Measurements from ENCODE around the gene ZNF521.

Gene ZNF521

GRCh38 chr18:25223899-25224886, 127.8 kb downstream of the ZNF521 start:
- DNase-seq, result no peak

DNA sequence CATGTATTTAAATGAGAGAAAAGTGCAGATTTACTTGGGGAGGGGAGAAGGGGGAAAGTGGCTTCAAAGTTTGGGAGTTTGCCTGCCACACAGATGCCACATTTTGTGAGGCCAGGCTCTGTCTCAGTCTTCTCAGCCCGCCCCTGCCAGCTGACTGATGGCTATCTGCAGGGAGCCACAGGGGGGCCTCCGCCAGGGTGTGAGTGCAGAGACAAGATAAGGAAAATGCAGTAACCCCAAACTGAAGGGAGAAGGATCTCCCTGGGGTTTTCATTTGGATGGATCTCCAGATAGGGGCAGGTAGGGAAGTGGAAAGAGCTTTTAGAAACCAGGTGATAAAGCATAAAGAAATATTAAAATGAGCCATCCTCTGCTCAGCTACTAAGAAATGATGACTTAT, 128.8 kb downstream of the ZNF521 start:
- DNase-seq, result no peak

DNA sequence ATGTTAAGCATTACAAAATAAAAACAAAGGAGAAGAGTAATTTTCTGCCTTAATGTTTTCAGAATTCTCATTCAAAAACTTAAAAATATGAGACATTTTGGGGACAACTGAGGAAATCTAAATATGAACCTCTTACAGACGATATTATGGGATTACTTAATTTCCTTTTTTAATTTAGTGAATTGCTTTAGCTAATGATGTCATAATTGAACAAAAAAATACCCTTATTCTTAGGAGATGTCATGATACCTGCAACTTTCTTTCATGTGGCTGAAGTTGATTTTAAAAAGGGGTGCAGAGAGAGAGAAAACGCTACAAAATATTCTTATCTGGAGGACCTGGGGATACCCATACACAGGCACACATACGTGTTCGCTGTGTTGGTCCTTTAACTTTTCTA, 129.3 kb downstream of the ZNF521 start:
- no peak for DNase-seq

GRCh38 chr18:25210622-25211021, 141.3 kb downstream of the ZNF521 start:
- no peak for DNase-seq

DNA sequence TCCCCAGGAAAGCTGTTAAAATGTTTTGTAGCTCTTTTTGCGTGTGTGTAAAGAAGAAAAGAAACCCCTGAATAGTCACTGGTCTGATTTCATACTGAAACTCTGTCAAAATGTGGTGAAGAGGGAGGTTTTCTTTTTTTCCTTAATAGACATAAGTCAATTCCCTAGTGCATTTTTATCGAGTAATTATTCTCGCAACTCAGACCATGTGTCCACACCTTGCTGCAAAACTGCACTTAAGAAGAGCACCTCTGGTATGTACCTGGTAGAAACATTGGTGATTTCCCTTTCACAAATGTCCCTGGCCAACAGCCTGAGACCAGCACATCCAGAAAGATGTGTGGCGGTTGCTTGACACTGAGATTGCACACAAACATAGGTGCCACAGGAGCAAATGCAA, 159.9 kb downstream of the ZNF521 start:
- DNase-seq, result no peak

GRCh38 chr18:25190472-25190871, 161.5 kb downstream of the ZNF521 start:
- DNase-seq, result no peak

DNA sequence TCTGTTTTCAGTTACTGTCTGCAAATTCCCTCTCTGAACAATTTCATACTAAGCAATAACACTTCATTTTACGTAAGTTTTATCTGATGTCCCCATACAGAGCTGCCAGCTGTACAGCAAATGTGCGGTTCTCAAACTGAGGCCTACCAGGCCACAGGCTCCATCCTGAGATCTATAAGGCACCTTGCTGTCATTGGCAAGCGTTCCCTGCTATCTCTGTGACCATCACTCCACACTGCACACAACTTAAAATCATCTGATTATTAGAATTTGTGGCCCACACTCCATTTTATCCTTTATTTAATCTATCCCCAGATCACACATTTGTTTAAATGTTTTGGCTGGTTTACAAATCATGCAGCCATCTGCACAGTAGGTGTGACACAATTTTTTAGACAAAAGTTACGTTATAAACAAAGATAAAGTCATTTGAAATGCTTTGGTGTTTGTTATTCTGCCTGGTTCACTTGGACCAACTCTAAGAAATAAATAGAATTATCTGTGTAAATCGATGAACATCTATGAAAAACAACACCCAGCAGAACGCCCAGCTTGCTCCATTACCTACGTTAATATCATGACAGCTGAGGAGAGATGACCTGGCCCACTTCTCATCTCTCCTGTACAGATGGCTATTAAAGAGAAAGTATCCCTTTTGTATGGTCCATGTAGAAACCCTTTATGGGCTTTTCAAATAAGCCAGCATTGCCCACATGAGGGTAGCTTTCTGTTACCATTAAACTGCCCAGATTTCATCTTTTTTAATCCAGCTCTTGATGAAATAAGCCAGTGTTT, 162.4 kb downstream of the ZNF521 start:
- no peak for DNase-seq

DNA sequence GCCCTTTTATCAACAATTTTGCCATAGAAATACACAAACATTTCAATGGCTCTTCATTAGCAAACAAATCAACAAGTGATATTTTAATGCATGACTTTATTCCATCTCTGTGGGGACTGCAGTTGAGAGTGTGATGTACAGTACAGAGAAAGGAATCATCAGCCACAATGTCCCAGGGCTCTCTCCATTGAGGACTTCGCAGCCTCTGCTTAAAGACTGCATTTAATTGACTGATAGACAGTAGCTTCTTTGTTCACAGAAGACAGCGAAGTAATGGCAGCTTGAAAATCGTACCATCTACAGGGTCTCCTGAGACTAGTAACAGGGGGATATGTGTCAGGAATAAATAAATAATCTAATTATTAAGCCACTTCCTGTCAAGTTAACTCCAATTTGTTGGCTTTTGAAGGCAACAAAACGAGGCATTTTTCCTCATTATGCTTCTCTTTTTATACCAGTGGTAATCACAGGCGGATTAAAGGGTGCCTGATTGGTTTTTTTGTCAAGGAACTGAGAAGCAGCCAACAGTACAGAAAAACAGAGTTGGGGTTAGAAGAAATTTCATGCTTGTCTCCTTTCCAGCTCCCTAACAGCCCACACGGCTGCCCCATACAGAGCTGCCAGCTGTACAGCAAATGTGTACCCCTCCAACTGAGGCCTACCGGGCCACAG, 164.3 kb downstream of the ZNF521 start:
- no peak for DNase-seq

GRCh38 chr18:25186871-25187270, 165.1 kb downstream of the ZNF521 start:
- no peak for DNase-seq

DNA sequence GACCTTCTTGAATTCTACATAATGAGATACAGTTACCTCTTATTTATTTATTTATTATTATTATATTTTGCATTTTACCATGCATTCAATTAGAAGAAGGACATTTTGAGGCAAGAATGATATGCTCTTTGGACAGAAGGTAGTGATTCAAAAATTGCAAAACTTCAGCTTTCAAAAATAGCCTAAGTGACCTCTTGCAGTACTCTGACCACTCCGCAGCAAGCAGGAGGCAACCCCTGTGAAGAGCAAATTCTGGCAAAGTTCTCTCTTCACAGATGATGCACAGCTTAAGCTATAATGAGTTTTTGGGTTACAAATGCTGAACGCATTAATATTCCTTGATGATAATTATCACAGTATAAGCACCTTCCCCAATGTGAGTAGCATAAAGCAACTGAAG, 170.0 kb downstream of the ZNF521 start:
- DNase-seq, result no peak

DNA sequence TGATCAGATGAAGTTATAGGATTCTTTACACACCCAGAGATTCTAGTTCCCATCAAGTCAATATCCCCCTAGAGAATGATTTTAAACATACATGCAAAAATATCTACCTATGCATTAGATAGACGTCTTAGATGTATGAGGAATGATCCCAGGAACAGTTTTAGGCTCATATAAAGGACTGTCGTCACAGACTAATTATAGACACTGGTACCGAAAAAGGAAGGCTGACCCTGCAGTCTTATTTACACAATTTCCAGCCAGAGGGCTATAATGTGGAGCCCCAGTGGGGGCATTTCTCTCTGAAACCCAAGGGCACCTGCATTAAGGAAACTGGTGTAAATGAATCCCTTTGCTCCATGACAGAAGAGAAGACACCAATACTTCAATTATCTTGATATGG, 170.4 kb downstream of the ZNF521 start:
- no peak for DNase-seq

GRCh38 chr18:25180973-25181548, 170.9 kb downstream of the ZNF521 start:
- DNase-seq, result no peak

DNA sequence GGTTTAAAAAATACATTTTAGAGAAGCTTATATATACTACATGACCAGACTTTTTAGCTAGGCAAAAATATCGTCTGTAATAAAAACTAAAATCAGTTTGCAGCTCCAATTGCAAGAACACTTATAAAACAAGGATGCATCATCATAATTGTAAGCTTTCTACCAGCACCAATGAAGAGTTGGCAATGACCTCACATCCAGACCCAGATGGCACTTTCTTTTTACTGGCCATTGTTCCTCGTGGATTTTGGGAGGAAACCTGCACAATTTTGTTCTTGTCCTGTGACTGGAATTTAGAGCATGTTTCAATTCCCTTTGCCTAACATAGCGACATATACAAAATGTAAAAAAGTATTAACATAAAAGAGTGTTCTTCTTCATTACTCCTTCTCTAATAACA, 174.3 kb downstream of the ZNF521 start:
- no peak for DNase-seq

GRCh38 chr18:25176518-25177042, 175.4 kb downstream of the ZNF521 start:
- no peak for DNase-seq

DNA sequence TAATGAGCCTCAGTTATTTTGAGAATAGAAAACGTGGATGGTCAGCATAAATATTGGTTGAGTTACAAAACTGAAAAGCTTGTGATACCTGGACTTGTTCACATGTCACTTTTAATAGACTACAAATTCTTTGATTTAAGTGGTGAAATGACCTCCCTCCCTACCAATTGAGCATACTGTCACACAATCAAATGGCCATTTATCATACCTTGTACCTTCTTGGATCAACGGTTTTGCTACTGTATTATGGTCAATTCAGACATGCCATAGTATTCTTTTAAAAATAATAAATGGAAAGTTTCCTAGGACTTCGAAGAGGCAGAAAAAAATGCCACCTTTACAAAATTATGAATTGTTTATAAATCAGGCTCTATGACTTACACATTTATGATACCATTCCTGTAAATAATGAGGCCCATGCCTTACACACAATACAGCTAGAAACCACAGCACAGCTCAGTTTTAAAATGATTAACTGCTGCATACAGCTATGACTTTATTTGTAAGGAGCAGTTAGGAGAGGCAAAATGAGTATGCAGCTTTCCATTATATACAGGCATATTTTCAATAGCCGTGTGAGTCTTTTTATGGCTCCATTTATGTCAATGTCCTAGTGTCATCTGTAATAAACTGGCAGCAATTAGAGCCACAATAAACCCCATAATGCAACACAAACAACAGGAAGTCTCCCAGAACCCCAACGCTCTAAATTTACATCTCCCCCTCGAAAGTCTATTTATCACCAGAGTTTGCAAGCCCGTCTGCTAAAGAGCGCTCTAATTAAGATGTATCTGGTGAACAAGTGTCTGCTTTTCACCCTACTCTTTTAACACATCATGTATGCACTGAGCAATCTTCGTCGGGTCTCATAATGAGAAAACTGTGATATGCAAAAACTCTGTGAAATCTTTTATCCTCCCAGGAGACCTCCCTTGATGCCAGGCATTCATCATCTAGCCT, 176.1 kb downstream of the ZNF521 start:
- no peak for DNase-seq

- DNase-seq, result no peak
Measured at GRCh38 chr18:25174324-25174723, 177.6 kb downstream of the ZNF521 start.

- no peak for DNase-seq
Measured at GRCh38 chr18:25171334-25171733, 180.6 kb downstream of the ZNF521 start.

DNA sequence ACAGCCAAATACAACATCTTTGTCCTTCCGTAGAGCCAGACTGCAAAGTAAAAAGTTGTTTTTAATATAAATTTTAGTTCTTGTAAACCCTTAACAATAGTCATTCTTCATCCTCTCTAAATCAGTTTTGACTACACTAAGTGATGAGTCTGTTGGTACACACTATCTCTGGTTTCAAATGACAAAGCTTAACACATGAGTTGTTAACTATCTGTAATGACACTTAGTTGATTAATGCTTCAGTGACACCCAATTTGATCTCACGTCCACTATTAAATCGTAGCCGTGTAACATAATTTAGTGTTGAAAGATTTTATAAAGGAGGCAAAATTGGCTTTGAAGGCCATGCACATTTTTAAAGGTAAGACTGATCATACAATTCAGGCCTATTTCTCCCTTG, 181.6 kb downstream of the ZNF521 start:
- DNase-seq, result no peak

DNA sequence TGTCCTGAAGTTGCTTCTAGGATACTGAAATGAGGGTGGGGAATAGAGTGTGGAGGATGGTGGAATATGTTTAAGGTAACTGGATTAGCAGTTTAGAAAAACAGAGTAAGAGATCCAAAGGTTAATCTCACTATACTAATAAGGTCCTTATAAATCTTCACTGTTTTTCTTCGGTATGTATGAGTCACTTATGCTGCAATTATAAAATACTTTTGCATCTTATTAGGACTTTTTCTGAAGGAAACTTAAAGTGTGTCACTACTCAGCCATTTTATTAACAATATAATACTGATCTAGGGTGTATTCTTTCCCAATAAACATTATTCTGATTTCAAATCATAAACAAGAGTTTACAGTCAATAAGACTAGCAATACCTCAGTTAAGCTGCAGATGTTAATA, 182.3 kb downstream of the ZNF521 start:
- no peak for DNase-seq

DNA sequence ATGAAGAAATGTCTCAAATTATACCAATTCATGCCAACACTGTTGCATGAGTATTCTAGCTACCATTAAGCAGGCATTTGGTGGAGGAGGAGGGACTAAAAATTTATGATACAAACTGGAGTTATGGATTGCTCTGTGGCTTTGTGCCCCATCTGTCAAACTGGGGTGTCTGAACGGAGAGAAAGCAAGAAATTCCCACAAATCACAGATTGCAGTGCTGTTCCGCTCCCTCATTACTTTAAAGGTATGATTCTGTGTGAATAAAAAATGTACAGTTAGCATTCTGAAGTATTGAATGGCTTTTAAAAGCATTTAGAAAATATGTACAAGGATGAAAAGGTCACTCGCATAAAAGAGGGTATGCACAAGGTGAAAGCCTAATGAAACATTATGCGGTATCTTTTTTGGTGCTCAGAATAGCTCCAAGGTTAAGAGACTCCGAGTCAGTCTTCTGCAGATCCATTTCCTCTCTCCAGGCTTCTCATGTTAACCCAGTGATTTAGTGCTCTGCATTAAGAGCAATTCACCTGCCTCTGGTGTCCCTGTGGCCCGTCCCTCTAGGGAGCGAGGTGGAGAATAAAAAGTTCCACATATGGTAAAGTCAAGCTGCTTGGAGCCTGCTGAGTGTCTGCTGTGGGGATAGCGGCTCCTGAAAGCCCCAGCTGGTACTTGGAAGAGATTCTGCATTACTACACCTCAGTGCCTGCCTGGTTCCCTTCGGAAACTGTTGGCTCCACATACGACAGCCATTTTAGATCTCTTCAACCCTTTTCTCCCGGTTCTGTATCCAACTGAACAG, 184.2 kb downstream of the ZNF521 start:
- no peak for DNase-seq

DNA sequence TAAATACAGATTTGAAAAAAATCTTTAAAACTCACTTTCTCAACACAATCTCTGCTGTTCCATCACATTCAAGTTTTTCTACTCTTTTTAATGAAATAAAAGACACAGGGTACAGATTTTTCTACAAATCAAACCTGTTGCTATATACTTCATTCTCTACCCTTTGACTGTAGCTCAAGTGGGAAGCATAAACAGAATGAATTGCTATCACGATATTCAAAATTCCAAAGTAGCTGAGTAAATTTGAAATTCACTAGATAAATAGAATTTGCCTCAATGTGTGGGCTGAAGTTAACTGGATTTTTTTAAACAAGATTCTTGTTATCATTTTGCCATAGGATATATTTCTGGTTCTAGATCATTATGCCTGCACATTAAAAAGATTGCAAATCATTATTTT, 185.9 kb downstream of the ZNF521 start:
- DNase-seq, result no peak

Measured in 8988T (cell line).